ENCODE results near the gene IGSF22. TPM values are rescaled to one million over a fixed set of nuclear protein-coding genes. Genes with fewer than 3 reads are reported as not detected.
A peak's percentile ranks its signal among the peaks of the same experiment; 100 is the strongest.

The IGSF22 gene
- total RNA-seq, 2 experiments from 2014 or later = 4.0 to 5.0 TPM

DNA sequence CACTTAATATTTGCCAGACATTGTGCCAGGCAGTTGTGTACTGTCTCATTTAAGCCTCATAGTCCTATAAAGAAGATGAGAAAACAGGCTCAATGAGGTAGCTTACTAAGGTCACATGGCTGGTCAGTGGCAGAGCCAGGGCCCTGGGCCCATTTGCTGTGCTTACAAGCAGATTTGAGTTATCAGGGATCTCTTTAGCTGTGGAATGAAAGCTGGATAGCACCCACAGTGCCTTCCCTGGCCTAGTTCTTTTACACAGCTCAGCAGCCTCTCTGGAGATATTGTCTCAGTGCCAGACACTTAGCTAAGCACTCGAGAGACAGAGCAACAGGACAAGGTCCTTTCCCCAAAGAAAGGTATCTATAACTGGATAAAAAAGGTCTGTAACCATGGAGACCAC, 21.3 kb downstream of the IGSF22 start:
- no peaks in the 10 kb centered on the region for H3K36me3 ChIP-seq (ENCODE audit: insufficient read depth, low read length)
- peaks cover 35% of the 10 kb centered on the region for H3K4me1 ChIP-seq (ENCODE audit: insufficient read depth, low read length)
- ChIA-PET POLR2A (interaction anchor here (1.0 to 1.1 kb wide), 2 partner anchors 17 to 126 kb away, joined by 3 read pairs; no protein-coding TSS in a partner anchor), CTCF (interaction anchor here (2.1 kb wide), 1 partner anchor 17 kb away, joined by 7 read pairs; no protein-coding TSS in a partner anchor)
- H3K27me3 Mint-ChIP-seq = no peaks in the 10 kb centered on the region
- H3K27ac Mint-ChIP-seq = no peak overlapping the region
- no peak overlapping the region for H3K4me3 ChIP-seq (ENCODE audit: low read length)
- ATAC-seq (ENCODE audit: poor library complexity) (no peak), DNase-seq (no peak)
- no peaks in the 10 kb centered on the region for H3K36me3 Mint-ChIP-seq (ENCODE audit: low read depth)
- peak overlapping the region; percentile 80 for H3K4me3 Mint-ChIP-seq
- H3K4me1 Mint-ChIP-seq (ENCODE audit: low read depth) = peaks cover 21% of the 10 kb centered on the region
- TF ChIP-seq, protein P1, sequence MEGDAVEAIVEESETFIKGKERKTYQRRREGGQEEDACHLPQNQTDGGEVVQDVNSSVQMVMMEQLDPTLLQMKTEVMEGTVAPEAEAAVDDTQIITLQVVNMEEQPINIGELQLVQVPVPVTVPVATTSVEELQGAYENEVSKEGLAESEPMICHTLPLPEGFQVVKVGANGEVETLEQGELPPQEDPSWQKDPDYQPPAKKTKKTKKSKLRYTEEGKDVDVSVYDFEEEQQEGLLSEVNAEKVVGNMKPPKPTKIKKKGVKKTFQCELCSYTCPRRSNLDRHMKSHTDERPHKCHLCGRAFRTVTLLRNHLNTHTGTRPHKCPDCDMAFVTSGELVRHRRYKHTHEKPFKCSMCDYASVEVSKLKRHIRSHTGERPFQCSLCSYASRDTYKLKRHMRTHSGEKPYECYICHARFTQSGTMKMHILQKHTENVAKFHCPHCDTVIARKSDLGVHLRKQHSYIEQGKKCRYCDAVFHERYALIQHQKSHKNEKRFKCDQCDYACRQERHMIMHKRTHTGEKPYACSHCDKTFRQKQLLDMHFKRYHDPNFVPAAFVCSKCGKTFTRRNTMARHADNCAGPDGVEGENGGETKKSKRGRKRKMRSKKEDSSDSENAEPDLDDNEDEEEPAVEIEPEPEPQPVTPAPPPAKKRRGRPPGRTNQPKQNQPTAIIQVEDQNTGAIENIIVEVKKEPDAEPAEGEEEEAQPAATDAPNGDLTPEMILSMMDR (IDR thresholded peaks at IDR 0.05) = no peak
- peaks cover 0 to 3% of the 10 kb centered on the region in 2 experiments for H3K27me3 ChIP-seq (ENCODE audit: control insufficient read depth in 1 of 2, insufficient read depth in 2 of 2, low read length in 2 of 2)
- intact Hi-C loops (cut with DNase I, micrococcal nuclease) = loop anchor here (5.0 to 10.0 kb wide), 3 partner anchors 32 to 690 kb away; partner anchors contain the start of gene SERGEF (in 1 of the 2)
- H3K27ac ChIP-seq (ENCODE audit: low read depth in 1 of 2, low read length in 2 of 2) = no peak overlapping the region
- H3K9me3 ChIP-seq (ENCODE audit: control insufficient read depth in 1 of 2, insufficient read depth in 1 of 2, low read length in 2 of 2) = no peaks in the 10 kb centered on the region
- H3K9me3 Mint-ChIP-seq = no peaks in the 10 kb centered on the region

DNA sequence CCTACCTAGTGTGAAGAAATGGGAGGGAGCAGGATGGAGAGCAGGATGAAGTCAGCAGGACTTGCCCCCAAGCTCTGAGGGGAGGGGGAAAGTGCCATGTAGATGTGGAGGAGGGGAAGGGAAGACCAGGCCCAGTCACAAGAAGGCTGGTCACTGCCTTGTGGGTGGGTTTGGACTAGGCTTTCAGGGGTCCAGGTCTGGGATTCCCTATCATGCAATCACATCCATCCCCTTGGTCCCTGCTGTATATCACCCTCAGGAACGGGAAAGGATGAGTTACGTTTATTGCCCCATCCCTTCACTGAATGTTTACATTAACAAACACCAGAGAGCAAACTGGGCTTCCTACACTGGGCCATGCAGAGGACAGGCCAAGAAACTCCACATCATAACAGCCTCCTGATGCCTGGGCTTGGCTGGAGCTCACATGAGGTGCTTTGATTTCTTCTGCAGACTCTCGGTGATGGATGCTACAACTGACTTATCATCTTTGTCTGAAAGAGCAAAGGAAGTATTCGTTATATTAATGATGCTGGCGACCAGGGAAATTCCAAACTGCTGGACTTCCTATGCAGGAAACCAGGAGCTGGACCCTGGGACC, 21.8 kb downstream of the IGSF22 start:
- Mint-ChIP-seq H3K36me3 (ENCODE audit: low read depth) (peaks cover 4% of the 10 kb centered on the region), H3K9me3 (no peaks in the 10 kb centered on the region), H3K27me3 (no peaks in the 10 kb centered on the region), H3K4me3 (peak overlapping the region; percentile 30), H3K27ac (no peak overlapping the region), H3K4me1 (ENCODE audit: low read depth) (peaks cover 26% of the 10 kb centered on the region)
- no peaks in the 10 kb centered on the region for H3K9me3 ChIP-seq (ENCODE audit: control insufficient read depth in 1 of 2, insufficient read depth in 1 of 2, low read length in 2 of 2)
- no peak overlapping the region for H3K27ac ChIP-seq (ENCODE audit: low read depth in 1 of 2, low read length in 2 of 2)
- CTCF ChIA-PET = interaction anchor here (2.1 kb wide), 1 partner anchor 18 kb away, joined by 7 read pairs; no protein-coding TSS in a partner anchor
- intact Hi-C loops (cut with DNase I, micrococcal nuclease) = loop anchor here in 1 of 2 experiments (10.0 kb wide), 2 partner anchors 319 to 689 kb away; partner anchors contain the start of gene SERGEF
- DNase-seq = no peak
- POLR2A ChIA-PET = interaction anchor here (1.0 to 1.1 kb wide), 2 partner anchors 18 to 125 kb away, joined by 3 read pairs; no protein-coding TSS in a partner anchor
- peaks cover 41% of the 10 kb centered on the region for H3K4me1 ChIP-seq (ENCODE audit: insufficient read depth, low read length)
- no peak for ATAC-seq (ENCODE audit: poor library complexity)
- no peaks in the 10 kb centered on the region for H3K36me3 ChIP-seq (ENCODE audit: insufficient read depth, low read length)
- TF ChIP-seq, protein P1 (IDR thresholded peaks at IDR 0.05) = no peak
- H3K4me3 ChIP-seq (ENCODE audit: low read length) = no peak overlapping the region
- peaks cover 0 to 3% of the 10 kb centered on the region in 2 experiments for H3K27me3 ChIP-seq (ENCODE audit: control insufficient read depth in 1 of 2, insufficient read depth in 2 of 2, low read length in 2 of 2)

DNA sequence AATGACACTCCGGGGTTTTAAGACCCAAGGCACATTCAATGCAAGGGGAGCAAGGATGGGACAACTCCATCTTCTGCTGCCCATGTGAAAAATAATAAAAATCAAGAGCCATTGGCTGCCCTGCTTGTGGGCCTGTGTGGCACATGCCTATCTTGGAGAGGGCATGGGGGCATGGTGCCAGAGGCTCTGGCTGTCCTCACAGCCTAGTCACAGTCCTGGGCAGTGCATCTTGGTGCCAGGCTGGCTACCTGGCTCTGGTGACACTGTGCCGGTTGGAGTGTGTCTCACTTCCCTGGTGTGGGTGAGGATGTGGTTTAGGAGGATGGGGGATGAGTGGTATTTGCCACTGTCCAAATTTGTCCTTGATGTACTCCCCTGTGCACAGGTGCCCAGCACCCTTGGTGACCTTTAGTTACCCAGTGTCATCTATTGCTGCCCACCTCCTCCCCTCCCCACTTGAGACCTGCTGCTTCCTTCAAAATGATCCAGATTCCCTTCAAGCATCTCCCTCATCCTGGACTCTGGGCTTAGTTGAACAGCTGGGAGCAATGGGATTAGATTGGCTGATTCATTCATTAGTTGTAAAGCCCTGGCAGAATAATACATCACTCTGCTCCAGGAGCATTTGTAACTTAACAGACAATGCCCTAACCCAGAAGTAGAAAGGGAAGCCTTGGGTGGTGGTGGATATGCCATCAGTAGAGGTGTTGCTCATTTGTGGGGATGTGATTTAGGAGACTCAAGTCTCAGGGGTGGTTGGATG, 22.8 kb downstream of the IGSF22 start:
- no peak overlapping the region for H3K27ac ChIP-seq (ENCODE audit: low read depth in 1 of 2, low read length in 2 of 2)
- ChIA-PET CTCF (no interaction called here), POLR2A (no interaction called here)
- H3K4me1 ChIP-seq (ENCODE audit: insufficient read depth, low read length) = peaks cover 46% of the 10 kb centered on the region
- Mint-ChIP-seq H3K4me1 (ENCODE audit: low read depth) (peaks cover 31% of the 10 kb centered on the region), H3K9me3 (no peaks in the 10 kb centered on the region), H3K27ac (no peak overlapping the region), H3K4me3 (peak overlapping the region; percentile 36), H3K27me3 (no peaks in the 10 kb centered on the region), H3K36me3 (ENCODE audit: low read depth) (peaks cover 6% of the 10 kb centered on the region)
- H3K27me3 ChIP-seq (ENCODE audit: control insufficient read depth in 1 of 2, insufficient read depth in 2 of 2, low read length in 2 of 2) = peaks cover 0 to 3% of the 10 kb centered on the region in 2 experiments
- DNase-seq (no peak), ATAC-seq (ENCODE audit: poor library complexity) (no peak)
- intact Hi-C loops (cut with DNase I, micrococcal nuclease) = loop anchor here in 1 of 2 experiments (10.0 kb wide), 2 partner anchors 318 to 688 kb away; partner anchors contain the start of gene SERGEF
- H3K36me3 ChIP-seq (ENCODE audit: insufficient read depth, low read length) = no peaks in the 10 kb centered on the region
- H3K9me3 ChIP-seq (ENCODE audit: control insufficient read depth in 1 of 2, insufficient read depth in 1 of 2, low read length in 2 of 2) = no peaks in the 10 kb centered on the region
- TF ChIP-seq, protein P1 (IDR thresholded peaks at IDR 0.05) = no peak
- no peak overlapping the region for H3K4me3 ChIP-seq (ENCODE audit: low read length)
